Embryonic facial prominence (tissue), 1 donor: ENCODE measurements around the gene GAB4.

Experiments
- DNase-seq: peaks from one replicate; pipeline ENCODE4 v3.0.0-alpha.2; 2016; ENCODE audit errors: extremely low spot score

The GAB4 gene

GRCh38 chr22:16987822-16988221, 20.2 kb downstream of the GAB4 start:
- no peak for DNase-seq

- no peak for DNase-seq
These were observed 32.7 kb downstream of the GAB4 start for GRCh38 chr22:16975155-16975885.

- DNase-seq: no peak
These were observed 33.5 kb downstream of the GAB4 start for GRCh38 chr22:16974298-16975084.

- no peak for DNase-seq
These were observed 34.3 kb downstream of the GAB4 start for GRCh38 chr22:16973591-16974297.

- DNase-seq: no peak
These were observed 35.7 kb downstream of the GAB4 start for GRCh38 chr22:16972311-16972710.

- no peak for DNase-seq
These were observed 37.6 kb downstream of the GAB4 start for GRCh38 chr22:16970446-16970845.

- no peak for DNase-seq
These were observed 38.3 kb downstream of the GAB4 start for GRCh38 chr22:16969508-16970327.

- DNase-seq: no peak
These were observed 39.8 kb downstream of the GAB4 start for GRCh38 chr22:16968218-16968595.

GRCh38 chr22:16967453-16968217, 40.4 kb downstream of the GAB4 start:
- no peak for DNase-seq

GRCh38 chr22:16966251-16966650, 41.8 kb downstream of the GAB4 start:
- DNase-seq: no peak

- no peak for DNase-seq
These were observed 42.5 kb downstream of the GAB4 start for GRCh38 chr22:16965560-16965959.

- DNase-seq: no peak
These were observed 42.9 kb downstream of the GAB4 start for GRCh38 chr22:16965083-16965482.

GRCh38 chr22:16964366-16964765, 43.7 kb downstream of the GAB4 start:
- DNase-seq: no peak

GRCh38 chr22:16963189-16963945, 44.7 kb downstream of the GAB4 start:
- DNase-seq: no peak

- DNase-seq: no peak
These were observed 45.5 kb downstream of the GAB4 start for GRCh38 chr22:16962501-16962900.

GRCh38 chr22:16961477-16962186, 46.4 kb downstream of the GAB4 start:
- no peak for DNase-seq

- no peak for DNase-seq
These were observed 47.2 kb downstream of the GAB4 start for GRCh38 chr22:16960884-16961249.

GRCh38 chr22:16960220-16960883, 47.7 kb downstream of the GAB4 start:
- no peak for DNase-seq

GRCh38 chr22:16959345-16959930, 48.6 kb downstream of the GAB4 start:
- DNase-seq: no peak
